HG02642 (cell line): ENCODE results near the gene CFAP65.
A peak's percentile ranks its signal among the peaks of the same experiment; 100 is the strongest.

Source experiments
- ATAC-seq: cut with Tn5 transposase; IDR thresholded peaks from one replicate; pipeline ENCODE4 v1.9.1; 2021; ENCODE audit warnings: mild to moderate bottlenecking; ENCODE audit not compliant: unreplicated experiment, poor library complexity

Gene CFAP65

DNA sequence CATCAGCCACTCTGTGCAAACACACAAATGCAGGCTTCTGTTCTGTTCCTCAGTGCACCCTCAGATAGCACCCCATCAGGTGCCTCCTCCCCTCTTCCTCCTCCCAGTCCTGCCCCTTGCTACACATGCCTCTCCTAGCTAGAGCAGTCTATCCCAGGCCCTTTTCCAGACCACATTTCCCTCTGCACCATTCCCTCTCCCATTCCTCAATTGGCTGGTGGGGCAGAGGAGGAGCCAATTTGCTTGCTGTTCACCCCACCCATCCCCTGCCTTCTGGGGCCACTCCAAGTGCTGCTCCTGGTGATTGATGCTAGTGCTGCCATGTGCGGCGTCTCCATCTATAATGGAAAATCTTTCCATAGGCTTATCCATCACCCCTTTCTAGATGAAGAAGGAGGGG lies 5.4 kb downstream of the CFAP65 start:
- no peak for ATAC-seq

GRCh38 chr2:219034823-219035222 lies 6.5 kb downstream of the CFAP65 start:
- no peak for ATAC-seq

- ATAC-seq: no peak
Measured at GRCh38 chr2:219032051-219032745, 9.1 kb downstream of the CFAP65 start.

GRCh38 chr2:219031005-219031738 lies 10.1 kb downstream of the CFAP65 start:
- no peak for ATAC-seq

DNA sequence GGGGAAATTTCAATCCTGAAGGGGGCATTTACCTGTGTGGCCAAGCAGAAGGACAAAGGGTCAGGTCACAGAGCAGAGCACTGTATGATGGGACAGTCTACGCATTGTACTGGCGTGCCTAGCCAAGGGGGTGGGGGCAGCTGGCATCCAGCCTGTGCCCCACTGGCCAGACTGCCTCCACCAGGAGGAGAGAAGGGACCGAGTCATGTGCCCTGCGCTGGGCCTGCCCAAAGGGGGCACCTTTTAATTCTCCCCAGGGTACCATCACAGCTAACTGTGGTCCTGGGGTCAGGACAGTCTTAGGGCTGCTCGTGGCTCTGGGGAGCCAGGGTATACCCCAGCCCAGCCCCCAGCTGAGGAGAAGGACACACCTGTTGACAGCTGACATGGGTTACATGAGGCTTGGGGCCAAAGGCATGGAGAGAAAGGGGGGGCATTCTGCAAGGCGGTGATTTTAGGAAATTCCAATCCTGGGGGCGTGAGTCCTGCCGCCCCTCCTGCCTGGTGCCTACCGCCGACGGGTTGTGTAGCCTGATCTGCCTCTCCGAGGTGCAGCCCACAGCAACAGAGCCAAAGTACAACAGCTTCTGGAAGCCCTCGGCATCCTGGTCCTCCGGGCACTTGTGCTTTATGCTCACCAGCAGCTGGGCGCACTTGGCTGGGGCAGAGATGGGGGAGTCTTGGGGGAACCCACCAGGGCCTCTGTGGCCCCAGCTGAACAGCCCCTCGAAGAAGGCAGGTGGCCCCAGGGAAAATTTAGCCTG lies 11.0 kb downstream of the CFAP65 start:
- ATAC-seq: no peak

- ATAC-seq: peak; percentile 71
Measured at GRCh38 chr2:219029829-219030165, 11.5 kb downstream of the CFAP65 start.

- ATAC-seq: peak; percentile 22
Measured at GRCh38 chr2:219028996-219029828, 12.1 kb downstream of the CFAP65 start.

- ATAC-seq: no peak
Measured at GRCh38 chr2:219028141-219028540, 13.2 kb downstream of the CFAP65 start.

- no peak for ATAC-seq
Measured at GRCh38 chr2:219027511-219028055, 13.7 kb downstream of the CFAP65 start.

DNA sequence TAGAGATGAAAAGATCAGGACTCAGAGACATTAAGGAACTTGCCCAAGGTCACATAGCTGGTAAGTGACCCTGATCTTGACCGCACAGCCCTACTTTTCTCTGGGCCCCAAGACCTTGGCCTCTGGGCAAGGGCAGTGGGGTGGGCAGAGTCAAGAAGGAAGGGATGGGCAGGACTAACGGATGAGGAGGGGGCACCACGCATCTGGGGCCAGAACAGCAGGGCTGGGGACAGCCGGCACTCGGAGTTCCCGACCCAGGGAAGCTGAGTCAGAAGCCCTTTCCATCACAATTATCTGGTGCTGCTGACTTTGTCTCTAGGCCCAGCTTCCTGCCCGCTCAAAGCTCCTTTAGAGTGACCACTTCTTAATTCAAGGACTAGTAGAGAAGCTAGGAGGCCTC lies 14.4 kb downstream of the CFAP65 start:
- ATAC-seq: no peak

GRCh38 chr2:219025637-219026585 lies 15.4 kb downstream of the CFAP65 start:
- no peak for ATAC-seq

GRCh38 chr2:219024059-219024458 lies 17.3 kb downstream of the CFAP65 start:
- no peak for ATAC-seq

DNA sequence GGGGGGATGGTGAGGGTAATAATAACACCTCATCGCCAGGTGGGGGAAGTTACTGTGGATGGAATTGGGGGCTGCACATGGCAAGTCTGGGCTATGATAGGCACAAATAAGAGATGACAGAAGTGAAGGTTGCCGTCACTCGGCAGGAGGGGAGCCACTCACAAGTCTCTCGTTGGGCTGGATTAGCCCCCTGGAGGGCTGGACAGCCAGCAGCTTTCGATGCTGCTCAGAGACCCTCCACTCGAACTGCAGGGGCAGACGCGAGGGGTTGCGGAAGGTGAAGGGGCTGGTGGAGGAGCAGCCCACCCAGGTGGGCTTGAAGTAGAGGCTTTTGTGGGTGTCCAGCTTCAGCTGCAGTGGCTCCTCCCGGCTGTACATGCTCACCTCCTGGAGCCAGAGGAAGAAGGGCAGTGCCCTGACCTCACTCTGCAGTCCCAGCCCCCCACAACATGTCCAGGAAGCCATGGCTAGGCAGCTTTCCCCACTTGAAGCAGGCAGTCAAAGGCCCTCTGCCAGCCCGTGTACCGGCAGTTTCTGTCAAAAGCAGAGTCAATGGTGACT lies 18.2 kb downstream of the CFAP65 start:
- no peak for ATAC-seq

- ATAC-seq: no peak
Measured at GRCh38 chr2:219022616-219023015, 18.7 kb downstream of the CFAP65 start.

DNA sequence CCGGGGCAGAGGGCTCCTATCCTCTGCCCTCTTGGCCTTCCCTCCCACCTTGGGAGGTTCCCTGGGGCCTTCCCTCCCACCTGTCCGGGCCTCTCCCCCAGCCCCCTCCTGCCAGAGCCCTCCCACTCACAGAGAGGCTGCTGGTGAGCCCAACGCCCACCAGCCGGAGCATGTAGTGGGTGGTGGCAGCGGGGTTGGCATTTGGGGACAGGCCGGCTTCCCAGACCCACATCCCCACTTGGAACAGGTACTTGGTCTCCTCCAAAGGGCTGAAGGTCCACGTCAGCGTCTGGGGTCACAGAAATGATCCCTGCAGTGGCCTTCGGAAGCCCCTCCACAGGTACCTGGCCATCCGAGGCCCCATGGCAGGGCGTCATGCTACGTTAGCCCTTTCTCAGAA lies 19.3 kb downstream of the CFAP65 start:
- no peak for ATAC-seq

GRCh38 chr2:219021591-219021990 lies 19.7 kb downstream of the CFAP65 start:
- no peak for ATAC-seq

- no peak for ATAC-seq
Measured at GRCh38 chr2:219020604-219021365, 20.5 kb downstream of the CFAP65 start.

DNA sequence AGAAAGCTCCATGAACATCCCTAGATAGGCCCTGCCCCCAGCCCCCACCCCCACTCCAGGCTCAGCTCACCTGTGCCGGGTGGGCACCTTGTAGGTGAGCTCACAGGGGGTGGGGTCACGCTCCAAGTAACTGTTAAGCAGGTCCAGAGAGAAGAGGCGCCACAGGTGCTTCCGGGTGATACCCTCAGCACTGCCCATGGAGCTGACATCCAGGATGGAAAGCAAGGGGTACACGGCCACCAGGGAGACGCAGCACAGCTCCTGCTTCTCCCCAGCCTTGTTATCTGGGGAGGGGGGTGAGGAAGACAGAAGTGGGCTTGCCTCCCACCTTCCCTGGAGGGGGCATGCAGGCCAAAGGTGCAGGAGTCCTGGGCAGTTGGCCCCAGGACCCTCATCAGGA lies 21.9 kb downstream of the CFAP65 start:
- ATAC-seq: no peak
